CD4-positive, alpha-beta T cell treated with Interleukin-6 at 100 ng/mL for 8 hours (primary cell): ENCODE results near the gene KLHL29.
A peak's percentile ranks its signal among the peaks of the same experiment; 100 is the strongest.

Source experiments
- DNase-seq: peaks from one replicate; pipeline ENCODE4 v3.0.0-alpha.2; 2020; ENCODE audit warnings: mixed read lengths, low spot score

The KLHL29 gene

DNA sequence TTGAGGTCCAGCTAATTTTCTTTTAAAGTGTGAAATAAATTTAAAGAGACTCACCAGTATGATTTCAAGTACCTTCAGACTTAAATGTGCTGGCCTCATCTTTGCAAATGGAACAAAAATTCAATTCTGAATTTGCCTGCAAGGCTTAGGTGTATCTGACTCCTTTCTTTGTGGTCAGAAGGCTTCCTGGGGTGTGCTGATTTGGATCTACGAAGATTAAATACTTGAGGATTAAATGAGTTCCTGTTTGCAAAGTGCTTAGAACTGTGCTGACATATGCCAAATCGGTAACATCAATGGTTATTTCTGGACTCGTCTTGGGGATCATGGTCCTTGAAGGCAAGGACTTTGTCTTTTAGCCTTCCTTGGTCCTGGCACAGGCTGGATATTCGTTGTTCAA is 9.7 kb downstream of the KLHL29 start:
- no peak for DNase-seq

DNA sequence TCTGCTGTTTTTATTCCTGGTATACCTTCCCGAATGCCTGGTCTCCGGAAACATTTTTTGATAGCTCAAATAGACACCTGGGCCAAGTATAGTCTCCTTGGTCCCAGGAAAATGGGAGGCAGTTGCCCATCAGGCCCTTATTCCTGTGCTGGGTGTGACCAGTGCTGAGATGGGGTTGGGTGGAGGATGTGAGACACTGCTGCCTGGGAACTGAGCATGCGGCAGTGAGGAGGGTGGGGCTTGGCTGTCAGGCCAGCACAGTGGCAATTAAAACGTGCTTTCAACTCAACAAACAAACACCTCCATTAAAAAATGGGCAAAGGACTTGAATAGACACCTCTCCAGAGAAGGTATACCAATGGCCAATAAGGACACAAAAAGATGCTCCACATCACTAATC is 12.5 kb downstream of the KLHL29 start:
- DNase-seq, result no peak

DNA sequence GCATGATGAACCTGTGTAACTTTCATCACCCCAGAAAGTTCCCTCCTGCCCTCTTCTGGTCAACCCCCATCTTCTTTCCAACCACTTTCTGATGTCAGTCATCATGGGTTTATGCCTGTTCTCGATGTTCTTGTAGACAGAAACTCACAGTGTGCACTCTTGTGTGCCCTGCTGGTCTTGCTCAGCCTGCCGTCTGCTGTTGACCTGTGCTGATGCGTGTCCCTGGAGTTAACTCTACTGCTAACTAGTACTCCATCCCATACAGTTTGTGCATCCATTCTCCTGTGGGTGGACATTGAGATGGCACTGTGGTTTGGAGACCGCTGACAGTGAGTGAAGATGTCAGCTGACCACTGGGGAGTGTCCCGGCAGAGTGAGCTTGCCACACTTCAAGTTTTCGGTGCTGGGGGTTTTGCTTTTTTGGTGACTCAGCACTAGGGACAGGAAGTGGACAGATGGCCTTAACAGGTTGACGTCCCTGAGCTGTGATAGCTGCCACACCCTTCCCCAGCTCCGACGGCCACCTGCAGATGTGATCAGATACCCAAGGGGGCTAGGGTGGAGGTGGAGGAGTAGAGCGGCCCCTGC is 14.8 kb downstream of the KLHL29 start:
- no peak for DNase-seq

DNA sequence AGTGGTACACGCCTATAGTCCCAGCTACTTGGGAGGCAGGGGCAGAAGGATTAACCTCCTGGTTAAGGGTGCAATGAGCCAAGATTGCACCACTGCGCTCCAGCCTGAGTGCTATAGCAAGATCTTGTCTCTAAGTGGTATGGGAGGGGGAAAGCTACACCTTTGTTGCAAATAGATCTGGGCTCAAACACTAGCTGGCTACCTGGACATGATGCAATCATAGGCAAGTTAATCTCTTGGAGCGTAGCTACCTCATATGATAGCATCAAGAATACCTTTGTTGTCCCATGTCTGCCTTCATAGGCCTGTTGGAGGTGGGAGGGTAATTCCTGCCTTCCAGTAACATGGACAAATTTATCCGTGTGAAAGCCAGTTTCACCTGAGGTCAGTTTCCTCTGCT is 15.7 kb downstream of the KLHL29 start:
- no peak for DNase-seq

DNA sequence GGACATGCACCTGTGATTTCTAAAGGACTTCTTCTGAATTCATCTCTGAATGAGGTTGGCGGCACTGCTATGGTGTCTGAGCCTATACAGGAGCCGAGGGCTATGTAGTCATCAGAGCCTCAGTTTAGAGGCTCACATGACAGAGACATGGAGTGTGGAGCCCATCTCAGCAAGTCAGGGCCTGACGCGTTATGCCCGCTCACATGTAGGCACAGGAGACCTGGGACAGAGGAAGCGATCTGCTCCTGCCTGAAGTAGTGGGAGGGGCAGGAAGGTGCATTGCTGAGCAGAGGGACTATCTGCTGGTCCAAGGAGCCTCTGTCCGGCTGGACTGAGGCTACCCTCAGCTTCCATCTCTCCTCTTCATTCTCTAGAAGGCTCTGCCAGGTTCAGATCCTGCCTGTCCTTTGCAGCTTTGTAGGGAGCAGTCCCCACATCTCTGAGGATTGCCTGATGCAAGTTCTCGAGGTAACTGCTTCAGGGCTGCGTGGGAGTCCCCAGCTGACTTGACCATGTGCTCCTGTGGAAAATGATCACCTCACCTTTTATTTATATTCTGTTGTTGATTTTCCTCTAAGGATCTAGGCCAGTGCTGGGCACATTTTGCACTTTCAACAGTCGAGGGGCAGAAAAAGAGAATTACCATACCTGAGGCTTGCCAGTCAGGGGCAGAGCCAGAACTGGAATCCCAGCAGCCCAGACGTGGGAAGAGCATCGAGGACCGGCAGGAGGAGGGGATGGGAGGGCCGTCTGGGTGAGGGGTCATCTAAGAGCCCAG is 16.6 kb downstream of the KLHL29 start:
- DNase-seq, result no peak

DNA sequence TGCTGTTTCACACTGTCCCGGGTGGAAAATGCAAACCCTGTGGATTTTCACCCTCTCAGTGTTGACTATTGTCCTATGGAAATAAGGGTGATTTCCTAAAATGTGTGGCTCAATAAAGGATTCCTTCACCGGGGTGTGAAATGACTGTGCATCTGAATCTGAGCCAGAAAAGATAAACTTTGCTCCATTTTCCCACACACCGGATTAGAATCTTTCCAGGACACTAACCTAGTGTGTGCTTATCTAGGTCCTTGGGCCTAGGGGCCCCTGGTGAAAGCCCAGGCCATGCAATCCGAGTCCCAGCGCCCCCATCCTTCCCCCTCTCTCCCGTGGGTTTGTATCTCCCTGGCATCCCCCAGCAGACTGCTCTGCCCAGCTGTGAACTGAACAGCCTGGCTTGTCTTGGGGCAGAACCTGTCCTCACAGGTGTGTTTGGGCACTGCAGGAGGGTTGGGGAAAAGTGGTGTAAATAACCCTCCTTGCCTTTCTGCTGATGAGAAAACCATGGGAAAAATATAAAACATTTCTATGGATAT is 17.3 kb downstream of the KLHL29 start:
- no peak for DNase-seq

DNA sequence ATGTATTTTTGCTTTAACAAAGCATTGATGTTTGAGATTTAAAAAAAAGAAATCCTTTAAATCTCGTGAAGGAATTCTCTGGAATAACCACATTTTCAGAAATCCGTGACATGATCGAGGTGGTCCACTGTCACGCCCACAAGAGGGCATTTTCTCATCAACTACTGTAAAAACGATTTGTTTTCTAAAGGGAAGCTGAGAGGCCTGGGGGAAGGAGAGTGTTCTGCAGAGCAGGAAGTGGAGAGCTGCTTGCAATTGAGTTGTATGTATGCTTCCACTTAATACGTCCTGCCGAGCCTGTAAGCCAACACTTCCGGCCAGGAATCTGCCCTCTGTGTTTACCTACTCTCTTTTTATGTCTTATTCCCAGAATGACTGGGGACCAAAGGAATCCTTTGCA is 19.4 kb downstream of the KLHL29 start:
- peak; percentile 22 for DNase-seq

DNA sequence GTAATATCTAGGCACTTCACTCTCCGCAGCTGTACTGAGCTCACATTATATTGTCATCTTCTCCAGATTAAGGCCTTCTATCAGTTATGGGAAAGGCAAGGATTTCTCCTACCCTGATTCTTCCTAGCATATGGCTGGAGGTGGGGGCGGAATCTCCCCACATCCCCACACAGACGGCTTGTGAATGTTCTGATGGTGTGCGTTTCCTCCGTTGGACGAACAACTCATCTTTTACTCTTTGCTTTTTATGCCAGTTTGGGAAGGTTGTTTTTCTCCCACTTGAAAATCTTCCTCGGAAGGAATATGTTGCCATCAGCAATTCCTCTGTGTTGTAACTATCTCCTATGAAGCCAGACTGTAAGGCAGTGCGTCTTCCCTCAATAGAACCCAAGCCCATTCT is 24.3 kb downstream of the KLHL29 start:
- no peak for DNase-seq

DNA sequence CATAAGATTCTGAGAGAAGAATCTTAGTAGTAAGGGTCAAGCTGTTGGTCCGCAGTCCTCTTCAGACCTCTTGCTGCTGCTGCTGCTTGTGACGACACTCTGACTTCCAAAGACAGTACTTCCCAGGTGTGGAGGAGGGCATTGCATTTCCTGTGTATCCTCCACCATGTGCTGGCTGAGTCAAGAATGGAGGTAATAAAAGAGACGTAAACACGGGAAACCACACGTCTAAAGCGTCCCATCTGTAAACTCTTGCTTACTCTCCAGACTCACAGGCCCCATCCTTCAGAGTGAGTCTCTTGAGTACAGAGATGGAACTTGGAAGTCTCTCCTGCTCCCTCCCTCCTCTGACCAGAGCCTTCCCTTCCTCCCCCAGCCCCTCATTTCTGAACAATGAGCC is 25.6 kb downstream of the KLHL29 start:
- DNase-seq, result no peak

DNA sequence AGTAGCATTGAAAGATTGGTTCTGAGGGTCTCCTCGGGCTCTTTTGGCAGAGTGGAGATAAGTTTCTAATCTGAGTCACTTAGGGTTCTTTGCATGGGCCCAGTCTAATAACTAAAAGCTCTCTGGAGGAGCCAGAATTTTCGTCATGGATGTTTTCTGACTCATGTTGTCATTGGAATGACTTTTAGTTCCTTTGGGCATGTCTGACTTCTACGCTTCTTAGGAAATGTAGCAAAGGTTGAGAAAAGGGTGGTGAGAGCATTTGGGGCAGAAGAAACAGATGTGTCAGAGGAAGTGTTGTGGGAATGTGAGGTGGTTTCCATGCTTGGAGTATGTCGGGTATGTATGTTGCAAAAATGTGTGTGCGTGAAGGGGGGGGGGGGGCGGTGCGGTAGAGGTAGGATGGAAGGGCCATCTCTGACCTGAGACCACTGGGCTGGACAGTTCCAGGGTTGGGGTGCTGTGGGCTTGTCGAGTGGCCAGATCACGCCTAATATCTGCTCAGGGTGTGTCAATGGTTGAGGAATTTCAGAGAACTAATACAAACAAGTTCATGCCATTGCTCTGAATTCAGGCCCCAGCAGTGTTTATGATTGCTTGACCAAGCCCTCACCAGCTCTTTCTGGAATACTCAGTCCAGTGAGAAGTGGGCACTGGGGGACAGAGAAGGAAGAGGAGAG is 26.9 kb downstream of the KLHL29 start:
- DNase-seq, result no peak

DNA sequence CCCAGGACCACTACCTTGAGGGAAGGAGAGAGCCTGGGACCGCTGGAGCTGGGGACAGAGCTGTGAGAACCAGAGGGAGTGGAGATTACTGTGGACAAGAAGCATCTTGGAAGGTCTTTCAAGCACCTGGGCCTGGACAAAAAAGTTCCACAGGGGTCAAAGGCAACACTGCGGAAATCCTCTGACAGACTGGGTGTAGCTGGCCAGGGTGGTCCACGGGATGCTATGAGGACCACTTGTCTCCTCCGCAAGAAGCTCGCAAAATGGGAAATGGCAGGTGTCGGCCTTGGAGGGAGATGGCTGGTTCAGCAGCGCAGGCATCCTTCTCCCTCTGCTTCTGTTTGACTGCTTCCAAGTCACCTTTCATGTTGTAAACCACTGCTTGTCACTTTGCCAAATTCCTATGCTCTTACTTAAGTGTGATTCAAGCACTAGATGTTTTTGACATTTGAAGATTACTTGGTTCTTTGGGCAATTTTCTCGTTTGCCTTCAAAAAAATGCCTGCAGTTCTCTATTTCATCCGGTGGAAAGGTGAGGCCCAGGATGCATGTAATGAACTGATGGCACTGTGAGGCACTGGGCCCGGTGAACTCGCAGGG is 27.7 kb downstream of the KLHL29 start:
- no peak for DNase-seq

DNA sequence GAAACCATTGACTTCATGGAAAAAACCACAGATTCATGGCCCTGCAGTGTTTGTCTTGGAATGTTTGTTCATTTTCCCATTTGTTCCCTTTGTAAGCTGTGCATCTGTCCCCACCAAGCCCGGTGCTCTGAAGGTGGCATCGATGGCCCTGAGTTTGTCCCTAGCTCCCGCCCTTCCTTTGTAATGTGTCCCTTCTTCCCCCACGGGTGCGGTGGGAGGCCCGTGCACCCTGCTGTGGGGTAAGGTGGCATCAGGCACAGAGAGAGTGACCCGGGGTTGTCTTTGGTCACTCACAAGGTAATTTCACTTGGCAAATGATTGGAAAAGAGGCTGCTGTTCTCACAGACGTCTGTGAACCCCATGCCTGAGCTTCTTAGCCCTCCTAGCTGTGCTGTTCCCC is 28.7 kb downstream of the KLHL29 start:
- no peak for DNase-seq

DNA sequence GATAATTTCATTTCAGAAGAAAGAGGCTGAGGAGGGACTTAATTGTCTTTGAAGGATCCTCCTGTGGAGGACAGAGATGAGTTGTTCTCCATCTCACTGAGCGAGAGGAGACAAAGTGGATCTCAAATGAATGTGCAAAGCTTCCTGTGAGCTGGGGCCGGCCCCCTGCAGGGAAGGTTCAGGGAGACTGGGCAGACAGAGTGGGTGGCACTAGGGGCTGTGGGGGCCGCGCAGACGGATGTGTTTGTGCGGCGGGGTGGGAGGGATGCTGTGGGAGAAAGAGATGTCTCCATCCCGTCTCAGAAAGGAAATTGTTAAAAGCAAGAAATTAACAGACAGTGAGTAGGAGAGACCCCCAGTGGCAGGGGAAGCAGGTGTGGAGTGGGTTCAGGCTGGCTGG is 29.1 kb downstream of the KLHL29 start:
- no peak for DNase-seq

DNA sequence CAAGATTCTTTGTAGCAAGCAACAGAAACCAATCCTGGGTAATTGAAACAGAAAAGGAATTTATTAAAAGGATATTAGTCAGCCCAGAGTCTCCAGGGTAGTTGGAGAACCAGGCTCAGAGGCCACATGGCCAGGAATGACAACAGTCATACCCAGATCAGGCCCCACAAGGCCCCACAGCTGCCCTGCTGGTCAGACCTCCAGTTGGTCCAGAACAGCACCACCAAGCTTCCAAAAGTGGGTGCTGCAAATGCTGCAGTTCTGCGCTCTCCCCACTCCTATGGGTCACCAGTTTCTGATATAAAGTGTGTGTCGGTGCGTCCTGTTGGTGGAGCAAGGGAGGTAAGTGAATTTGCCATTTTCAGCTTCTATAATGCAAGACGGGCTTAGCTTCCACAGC is 29.9 kb downstream of the KLHL29 start:
- DNase-seq, result no peak

DNA sequence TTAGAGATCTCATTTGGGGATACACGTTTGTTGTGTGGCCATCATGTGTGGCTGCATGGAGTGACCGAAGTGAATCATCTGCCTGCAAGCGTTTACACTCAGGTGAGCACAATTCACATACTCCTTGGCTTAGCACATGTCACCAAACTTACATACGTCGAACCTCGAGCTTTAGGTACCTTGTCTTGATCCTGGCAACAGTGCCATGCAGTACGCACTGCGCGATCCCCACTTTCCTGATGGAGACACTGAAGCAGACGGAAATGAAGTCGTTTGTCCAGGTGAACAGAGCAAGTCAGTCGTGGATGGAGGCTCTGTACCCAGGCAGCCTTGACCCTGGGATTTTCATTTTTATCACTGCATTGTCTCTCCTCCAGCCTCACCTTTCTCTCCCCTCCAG is 32.3 kb downstream of the KLHL29 start:
- DNase-seq, result no peak

DNA sequence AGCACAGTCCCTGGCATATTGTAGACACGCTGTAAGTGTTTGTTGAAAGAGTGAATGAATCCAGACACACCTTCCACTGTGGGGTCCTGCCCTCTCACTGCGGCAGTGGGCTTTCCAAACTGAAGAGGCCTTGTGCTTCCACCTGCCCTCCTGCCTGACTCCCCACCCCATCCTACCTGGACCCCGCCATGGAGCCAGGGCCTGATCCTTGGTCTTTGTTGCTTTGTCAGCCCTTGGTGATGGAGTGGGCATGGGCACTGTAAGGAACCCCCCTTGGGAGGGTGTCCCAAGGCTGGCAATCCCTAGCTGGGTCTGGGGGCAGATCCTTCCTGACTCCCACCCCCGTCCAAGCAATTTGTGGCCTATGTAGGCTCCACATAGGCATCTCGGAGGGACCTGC is 33.1 kb downstream of the KLHL29 start:
- no peak for DNase-seq

DNA sequence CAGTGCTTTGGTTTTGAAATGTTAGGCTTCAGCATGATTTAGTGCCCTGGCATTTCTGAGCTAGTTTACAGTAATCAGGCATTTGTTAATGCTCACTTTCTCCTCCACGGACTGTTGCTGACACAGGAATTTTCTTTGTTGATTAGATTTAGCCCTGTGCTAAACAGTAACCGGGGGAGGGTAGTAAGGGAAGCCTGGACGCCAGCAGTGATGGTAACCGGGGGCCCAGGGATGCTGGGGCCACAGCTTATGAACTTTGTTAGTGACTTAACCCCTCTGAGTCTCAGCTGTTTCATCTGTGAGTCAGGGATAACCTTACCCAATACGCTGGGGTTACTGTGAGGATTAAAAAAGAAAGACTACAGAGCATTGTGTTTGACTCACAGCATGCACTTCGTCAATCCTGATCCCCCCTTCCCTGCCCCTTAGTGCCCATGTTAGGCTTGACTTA is 33.5 kb downstream of the KLHL29 start:
- no peak for DNase-seq

DNA sequence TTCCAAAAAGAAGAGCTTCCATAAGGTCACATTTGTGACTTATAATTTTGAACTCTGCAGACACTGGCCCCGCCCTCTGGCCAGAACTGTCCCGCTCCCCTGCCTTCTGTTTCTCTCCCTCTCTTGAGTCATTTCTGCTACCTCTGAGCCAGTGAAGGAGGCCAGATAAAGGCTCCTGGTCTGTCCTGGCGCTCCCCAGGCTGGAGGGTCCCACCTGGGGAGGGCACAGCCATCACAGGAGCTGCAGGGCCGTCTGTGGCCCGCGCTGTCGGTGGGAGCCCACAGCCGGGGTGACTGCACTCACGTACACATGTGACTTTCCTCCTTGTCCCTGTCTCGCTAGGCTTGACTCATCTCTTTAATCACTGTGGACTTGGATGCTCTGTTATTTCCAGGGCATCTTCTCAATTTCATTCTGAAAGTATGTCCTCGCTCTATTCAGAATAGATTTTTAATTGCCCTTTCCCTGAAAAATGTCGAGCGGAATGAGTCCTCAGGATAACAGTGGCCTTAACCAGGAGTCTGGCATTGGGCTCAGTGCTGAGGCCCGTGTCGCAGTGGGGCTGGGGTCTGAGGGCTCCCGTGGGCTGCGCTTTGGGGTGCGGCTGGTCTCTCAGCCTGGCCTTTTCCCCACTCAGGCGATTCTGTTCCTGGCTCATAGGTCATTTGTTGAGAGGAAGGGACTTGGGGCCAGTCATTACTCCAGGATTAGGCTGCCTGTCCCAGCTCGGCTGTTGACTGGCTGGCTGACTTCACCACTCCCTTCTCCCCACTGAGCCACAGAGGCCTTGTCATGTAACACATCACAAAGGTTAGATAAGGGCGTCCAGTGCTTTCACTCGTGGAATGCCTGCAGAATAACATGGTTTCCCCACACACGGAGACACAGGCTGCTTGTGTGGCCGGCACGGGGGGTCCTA is 34.5 kb downstream of the KLHL29 start:
- no peak for DNase-seq

DNA sequence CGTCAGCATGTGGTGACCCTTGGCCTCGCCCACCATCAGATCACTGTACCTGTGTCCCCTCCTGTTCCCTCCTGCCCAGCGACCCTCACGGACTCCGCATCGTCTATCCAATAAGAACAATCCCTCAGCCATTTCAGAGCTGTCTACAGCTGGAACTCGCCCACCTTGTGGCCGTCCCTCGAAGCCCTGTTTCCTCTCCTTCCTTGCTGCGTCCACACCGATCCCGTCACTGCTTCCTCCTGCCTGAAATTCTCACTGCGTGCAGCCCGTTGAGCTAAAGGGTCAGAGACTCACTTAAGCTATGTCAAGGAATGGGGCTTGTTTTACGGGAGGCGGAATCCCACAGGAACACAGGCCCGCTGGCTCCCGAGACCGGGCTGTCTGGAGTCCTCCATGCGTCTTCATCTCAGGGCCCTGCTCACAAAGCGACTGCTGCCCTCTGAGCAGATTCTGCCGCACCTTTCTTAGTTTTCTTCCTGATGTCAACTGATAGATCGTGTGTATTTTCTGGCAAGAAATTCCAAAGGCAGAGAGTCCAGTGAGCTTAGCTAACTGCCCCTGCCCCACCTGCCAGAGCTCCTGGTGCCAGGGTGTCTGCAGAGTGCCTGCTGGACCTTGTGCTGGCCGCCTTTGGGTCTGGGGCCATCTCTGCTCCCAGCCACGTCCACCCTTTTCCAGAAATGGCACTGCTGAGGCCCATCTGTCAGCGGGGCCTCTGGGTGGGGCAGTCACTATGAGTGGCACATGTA is 35.3 kb downstream of the KLHL29 start:
- no peak for DNase-seq

DNA sequence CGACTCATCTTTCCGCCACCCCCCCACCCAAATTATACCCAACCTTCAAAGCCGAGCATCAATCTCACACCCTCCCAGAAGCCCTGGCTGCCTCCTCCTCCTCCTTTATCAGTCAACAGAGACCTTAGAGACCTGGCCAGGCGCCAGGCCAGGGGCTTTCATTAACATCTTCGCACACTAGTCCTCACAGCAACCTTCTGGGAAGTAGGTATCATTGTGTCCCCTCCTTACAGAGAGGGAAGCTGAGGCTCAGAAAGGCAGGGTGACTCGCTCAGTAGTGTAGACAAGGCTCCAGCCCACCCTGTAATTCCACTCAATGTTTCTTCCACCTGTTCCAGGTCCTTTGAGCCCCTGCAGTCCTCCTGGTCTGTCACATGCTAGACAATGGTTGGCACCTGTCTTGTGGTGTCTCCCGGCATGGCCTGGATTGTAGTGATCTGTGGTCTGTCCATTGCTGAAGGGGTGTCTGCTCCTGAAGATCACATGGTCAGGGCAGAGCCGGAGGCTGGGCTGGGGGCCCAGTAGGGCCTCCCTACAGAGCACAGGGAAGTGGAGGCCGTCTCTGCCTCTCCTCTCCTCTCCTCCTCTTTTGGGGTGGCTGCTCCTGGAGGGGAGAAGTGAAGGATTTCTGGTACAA is 36.0 kb downstream of the KLHL29 start:
- no peak for DNase-seq
